HCT116 (cell line): ENCODE measurements around the gene SLC6A11. TPM values are rescaled to one million over a fixed set of nuclear protein-coding genes. Genes with fewer than 3 reads are reported as not detected.

ENCODE experiments used
- ATAC-seq: fragments of 200-7000 bp; cut with Tn5 transposase; 2 replicates; pipeline ENCODE4 v1.9.1; 2020; ENCODE audit warnings: mild to moderate bottlenecking, moderate library complexity
- BruUV-seq: library from RNA; stranded (reverse); fragments of 400-500 nt; replicated peaks from 2 replicates; lab custom pipeline; 2021; lab: Mats Ljungman, UMichigan
- CTCF ChIA-PET: fragments of 300-600 bp; sonication (Branson Sonifier 250); formaldehyde crosslinking; loops from one replicate; lab custom pipeline; 2021; ENCODE audit warnings: antibody characterized with exemption; lab: Charles Lee
- POLR2A ChIA-PET: fragments of 300-600, 350-600 bp; sonication (Branson Sonifier 250); formaldehyde crosslinking; loops from one replicate; lab custom pipeline; 2021; ENCODE audit warnings: antibody characterized with exemption; lab: Charles Lee
- RAD21 ChIA-PET, 2 experiments: fragments of 300-600 bp; sonication (Branson Sonifier 250); formaldehyde crosslinking; loops; one replicate each; lab custom pipeline; 2023; ENCODE audit warnings: low total read pairs in 2 of 2; ENCODE audit not compliant: uncharacterized antibody in 2 of 2, unreplicated experiment in 2 of 2, low non-redundant PET in 1 of 2; lab: Charles Lee
- DNase-seq: peaks from one replicate; pipeline ENCODE4 v3.0.0-alpha.2; 2010; ENCODE audit warnings: low read depth, low spot score
- H2AFZ ChIP-seq: fragments of 200-600 bp; shearing (Covaris generic), sonication (generic); 2 replicates; pipeline ENCODE4 v1.6.1; 2017; ENCODE audit warnings: low read depth, mixed run types, mixed read lengths, antibody characterized with exemption, low read length; ENCODE audit not compliant: poor library complexity, severe bottlenecking
- H3K27ac ChIP-seq: 2 replicates; pipeline ENCODE4 v1.5.1; 2012; ENCODE audit warnings: low read depth, low read length
- H3K27me3 ChIP-seq: fragments of 200-600 bp; sonication (generic); 2 replicates; pipeline ENCODE4 v1.6.1; 2016; ENCODE audit warnings: mixed run types, low read length, mixed read lengths; ENCODE audit not compliant: insufficient read depth
- H3K36me3 ChIP-seq, 2 experiments: fragments of 200-500 bp in 1 of 2; fragments of 200-600 bp in 1 of 2; sonication (Bioruptor generic) in 1 of 2; sonication (generic) in 1 of 2; 2 replicates each; pipeline versions ENCODE4 v1.5.1 to v1.6.1; 2014 to 2016; ENCODE audit warnings: low read length in 2 of 2, inconsistent platforms in 1 of 2, mixed read lengths in 1 of 2, mixed run types in 1 of 2; ENCODE audit not compliant: insufficient read depth in 2 of 2, control insufficient read depth in 1 of 2
- H3K4me1 ChIP-seq, 2 experiments: fragments of 200-600 bp in 1 of 2; sonication (generic) in 1 of 2; 2 replicates each; pipeline versions ENCODE4 v1.5.1 to v1.6.1; 2012 to 2017; ENCODE audit warnings: low read length in 2 of 2, inconsistent platforms in 1 of 2, mild to moderate bottlenecking in 1 of 2, mixed read lengths in 1 of 2, mixed run types in 1 of 2, moderate library complexity in 1 of 2; ENCODE audit not compliant: insufficient read depth in 2 of 2, control insufficient read depth in 1 of 2
- H3K4me2 ChIP-seq: fragments of 200-600 bp; sonication (generic); 2 replicates; pipeline ENCODE4 v1.6.1; 2017; ENCODE audit warnings: mixed run types, low read length, mixed read lengths
- H3K4me3 ChIP-seq, 2 experiments: fragments of 200-600 bp in 1 of 2; sonication (generic) in 1 of 2; replicated peaks in 1 of 2; 2 replicates each; pipeline ENCODE4 v1.5.1; 2011 to 2016; ENCODE audit warnings: low read length in 2 of 2, control low read depth in 1 of 2, low read depth in 1 of 2, mild to moderate bottlenecking in 1 of 2, mixed read lengths in 1 of 2, mixed run types in 1 of 2
- H3K79me2 ChIP-seq: fragments of 200-600 bp; sonication (generic); 2 replicates; pipeline ENCODE4 v1.6.1; 2017; ENCODE audit warnings: mild to moderate bottlenecking, mixed run types, low read length, moderate library complexity, mixed read lengths; ENCODE audit not compliant: insufficient read depth
- H3K9ac ChIP-seq: fragments of 200-600 bp; sonication (generic); 2 replicates; pipeline ENCODE4 v1.6.1; 2016; ENCODE audit warnings: low read length, mixed read lengths
- H3K9me2 ChIP-seq: fragments of 200-600 bp; sonication (generic), shearing (Covaris generic); 2 replicates; pipeline ENCODE4 v1.6.1; 2017; ENCODE audit warnings: mixed run types, mild to moderate bottlenecking, moderate library complexity; ENCODE audit not compliant: insufficient read depth
- H3K9me3 ChIP-seq, 2 experiments: fragments of 200-500 bp in 1 of 2; fragments of 200-600 bp in 1 of 2; sonication (Bioruptor generic) in 1 of 2; sonication (generic) in 1 of 2; 2 replicates each; pipeline ENCODE4 v1.6.1; 2014 to 2017; ENCODE audit warnings: low read length in 2 of 2, mixed read lengths in 2 of 2, inconsistent platforms in 1 of 2, low read depth in 1 of 2, mild to moderate bottlenecking in 1 of 2, mixed run types in 1 of 2, moderate library complexity in 1 of 2; ENCODE audit not compliant: control insufficient read depth in 1 of 2, insufficient read depth in 1 of 2
- H4K20me1 ChIP-seq: fragments of 200-600 bp; sonication (generic), shearing (Covaris generic); 2 replicates; pipeline ENCODE4 v1.6.1; 2017; ENCODE audit warnings: mixed run types, mild to moderate bottlenecking, moderate library complexity; ENCODE audit not compliant: insufficient read depth
- CBX3 ChIP-seq: IDR thresholded peaks from 2 replicates; pipeline ENCODE4 v1.6.1; 2012; ENCODE audit warnings: low read depth
- EZH2phosphoT487 ChIP-seq: fragments of 200-600 bp; IDR thresholded peaks from 2 replicates; pipeline ENCODE4 v1.6.1; 2018; ENCODE audit warnings: antibody characterized with exemption, borderline replicate concordance
- JUND ChIP-seq: IDR thresholded peaks from 2 replicates; pipeline ENCODE4 v1.6.1; 2012
- MAX ChIP-seq: IDR thresholded peaks from 2 replicates; pipeline ENCODE4 v1.6.1; 2012
- SIN3A ChIP-seq: IDR thresholded peaks from 2 replicates; pipeline ENCODE4 v1.6.1; 2012; ENCODE audit warnings: low read depth
- SP1 ChIP-seq: IDR thresholded peaks from 2 replicates; pipeline ENCODE4 v1.6.1; 2012; ENCODE audit warnings: low read depth
- TCF7L2 ChIP-seq: IDR thresholded peaks from 2 replicates; pipeline ENCODE4 v1.7.0; 2011; ENCODE audit warnings: borderline replicate concordance, inconsistent platforms; ENCODE audit not compliant: insufficient read depth, insufficient read length; ENCODE audit errors: extremely low read depth
- YY1 ChIP-seq: IDR thresholded peaks from 2 replicates; pipeline ENCODE4 v1.6.1; 2011; ENCODE audit warnings: low read length, low read depth, moderate library complexity, mild to moderate bottlenecking; ENCODE audit not compliant: insufficient replicate concordance; ENCODE audit errors: extremely low read depth
- ZBTB33 ChIP-seq: IDR thresholded peaks from 2 replicates; pipeline ENCODE4 v1.6.1; 2011; ENCODE audit warnings: mild to moderate bottlenecking, low read length, moderate library complexity; ENCODE audit not compliant: insufficient replicate concordance; ENCODE audit errors: extremely low read depth
- ZNF274 ChIP-seq: fragments of 200-500 bp; sonication (Bioruptor generic); IDR thresholded peaks from 2 replicates; pipeline ENCODE4 v1.6.1; 2014; ENCODE audit warnings: mild to moderate bottlenecking, low read depth, low read length, inconsistent platforms
- intact Hi-C: fragments of 100-400 bp; cut with micrococcal nuclease; formaldehyde crosslinking; loops from 2 replicates; pipeline ENCODE4 v1.10.0; 2022
- total RNA-seq: library from RNA; stranded (reverse); gene quantifications from one replicate; pipeline ENCODE4 v1.2.1, GENCODE V29; 2021; ENCODE audit not compliant: unreplicated experiment

SLC6A11 gene
- total RNA-seq, 1 experiment from 2014 or later = not detected

- no peak for ATAC-seq
- Histone ChIP-seq H3K9ac (no peak overlapping the region), H3K27me3 (peaks cover 75% of the 10 kb centered on the region), H4K20me1 (no peaks in the 10 kb centered on the region), H3K4me3 (no peak overlapping the region)
- intact Hi-C loops = no loop called here
- TF ChIP-seq ZNF274 = no peak
- TF ChIP-seq YY1 = no peak
- TF ChIP-seq TCF7L2 = no peak
- TF ChIP-seq SIN3A = no peak
- no peak for TF ChIP-seq SP1
- TF ChIP-seq EZH2phosphoT487 = no peak
- no peak for TF ChIP-seq MAX
- no peak for TF ChIP-seq ZBTB33
- no peak for TF ChIP-seq CBX3
- no peak for TF ChIP-seq JUND
- TF ChIP-seq, all 23 proteins: peak for 0
- Histone ChIP-seq H3K9me3 (no peaks in the 10 kb centered on the region), H3K27ac (no peak overlapping the region), H2AFZ (no peak overlapping the region), H3K4me1 (no peaks in the 10 kb centered on the region), H3K79me2 (no peaks in the 10 kb centered on the region), H3K36me3 (no peaks in the 10 kb centered on the region), H3K4me2 (no peak overlapping the region), H3K9me2 (no peaks in the 10 kb centered on the region)
- CTCF ChIA-PET = no interaction called here
- POLR2A ChIA-PET = no interaction called here
- RAD21 ChIA-PET = no interaction called here
- DNase-seq = no peak
- no TSS peak for BruUV-seq
These were observed 57.4 kb downstream of the SLC6A11 start for GRCh38 chr3:10873415-10873814.
